GM12878 (cell line): Measurements from ENCODE around the gene WRAP73. TPM values are rescaled to one million over a fixed set of nuclear protein-coding genes. Genes with fewer than 3 reads are reported as not detected.

Experiments used
- ATAC-seq: fragments of 200-7000 bp; cut with Tn5 transposase; 3 replicates; pipeline ENCODE4 v1.9.1; 2020; ENCODE audit warnings: mild to moderate bottlenecking, moderate library complexity
- BruUV-seq: library from RNA; stranded (reverse); fragments of 400-500 nt; replicated peaks from 2 replicates; lab custom pipeline; 2021; lab: Mats Ljungman, UMichigan
- CTCF ChIA-PET: fragments of 300-600 bp; sonication (Branson Sonifier 250); formaldehyde crosslinking; extraction: SDS; loops from one replicate; lab custom pipeline; 2021; ENCODE audit warnings: inconsistent platforms; lab: Yijun Ruan, JAX
- POLR2A ChIA-PET: fragments of 350-600 bp; formaldehyde crosslinking; extraction: SDS; loops from one replicate; lab custom pipeline; 2021; ENCODE audit warnings: inconsistent platforms; lab: Charles Lee
- RAD21 ChIA-PET: fragments of 300-600 bp; sonication (Branson Sonifier 250); formaldehyde crosslinking; loops from one replicate; lab custom pipeline; 2023; ENCODE audit warnings: antibody characterized with exemption; ENCODE audit not compliant: unreplicated experiment; lab: Charles Lee
- SMC1A ChIA-PET: fragments of 300-600 bp; sonication (Branson Sonifier 250); formaldehyde crosslinking; loops from one replicate; lab custom pipeline; 2023; ENCODE audit not compliant: unreplicated experiment, uncharacterized antibody; lab: Charles Lee
- DNase-seq: peaks from one replicate; pipeline ENCODE4 v3.0.0-alpha.2; 2011; ENCODE audit warnings: low read depth, low spot score
- FAIRE-seq: peaks from 3 replicates; lab custom pipeline; 2011; peaks lifted over from hg19 to GRCh38; lab: Jason Lieb, UNC
- H2AFZ ChIP-seq: 2 replicates; pipeline ENCODE4 v1.6.0; 2011; ENCODE audit warnings: low read depth, low read length, control low read depth; ENCODE audit not compliant: control insufficient read depth
- H3K27ac ChIP-seq: 2 replicates; pipeline ENCODE4 v1.5.1; 2011; ENCODE audit warnings: control low read depth; ENCODE audit not compliant: control insufficient read depth, insufficient read depth
- H3K27me3 ChIP-seq, 2 experiments: replicated peaks in 1 of 2; 2 replicates each; pipeline versions ENCODE4 v1.6.0 to v1.6.1; 2011; ENCODE audit warnings: low read length in 1 of 2; ENCODE audit not compliant: control insufficient read depth in 2 of 2, insufficient read depth in 2 of 2
- H3K36me3 ChIP-seq, 2 experiments: 2 replicates each; pipeline ENCODE4 v1.5.1; 2011; ENCODE audit warnings: low read length in 1 of 2; ENCODE audit not compliant: control insufficient read depth in 2 of 2, insufficient read depth in 2 of 2
- H3K4me1 ChIP-seq: 2 replicates; pipeline ENCODE4 v1.6.1; 2011; ENCODE audit warnings: mild to moderate bottlenecking, low read length, moderate library complexity, mixed read lengths; ENCODE audit not compliant: control insufficient read depth, insufficient read depth
- H3K4me2 ChIP-seq: 2 replicates; pipeline ENCODE4 v1.6.0; 2011; ENCODE audit warnings: control low read depth; ENCODE audit not compliant: control insufficient read depth, insufficient read depth
- H3K4me3 ChIP-seq: fragments of 200-600 bp; sonication (generic); 2 replicates; pipeline ENCODE4 v1.5.1; 2016
- H3K79me2 ChIP-seq: 2 replicates; pipeline ENCODE4 v1.6.0; 2011; ENCODE audit warnings: low read length; ENCODE audit not compliant: control insufficient read depth, insufficient read depth
- H3K9ac ChIP-seq: 2 replicates; pipeline ENCODE4 v1.8.0; 2011; ENCODE audit warnings: low read length, control low read depth, mixed read lengths; ENCODE audit not compliant: control insufficient read depth, insufficient read depth
- H3K9me3 ChIP-seq: replicated peaks from 3 replicates; pipeline ENCODE4 v1.5.1; 2011; ENCODE audit warnings: mild to moderate bottlenecking, low read length; ENCODE audit not compliant: control insufficient read depth, insufficient read depth
- H4K20me1 ChIP-seq: 2 replicates; pipeline ENCODE4 v1.6.0; 2011; ENCODE audit not compliant: control insufficient read depth, insufficient read depth
- BMI1 ChIP-seq: fragments of 450-650 bp; IDR thresholded peaks from 2 replicates; pipeline ENCODE4 v1.6.1; 2016; ENCODE audit warnings: mild to moderate bottlenecking, moderate library complexity, borderline replicate concordance
- E4F1 ChIP-seq: fragments of 450-650 bp; IDR thresholded peaks from 2 replicates; pipeline ENCODE4 v1.6.1; 2018; ENCODE audit warnings: borderline replicate concordance, mild to moderate bottlenecking; ENCODE audit not compliant: partially characterized antibody
- EGR1 ChIP-seq, 2 experiments: IDR thresholded peaks; 1 replicate in 1 of 2; 2 replicates in 1 of 2; pipeline ENCODE4 v1.6.1; 2011 to 2012; ENCODE audit warnings: low read depth in 2 of 2, low read length in 2 of 2, borderline replicate concordance in 1 of 2, mild to moderate bottlenecking in 1 of 2, moderate library complexity in 1 of 2
- GATAD2B ChIP-seq: fragments of 450-650 bp; conservative IDR thresholded peaks from 2 replicates; pipeline ENCODE4 v1.6.1; 2017; ENCODE audit warnings: low read depth, mild to moderate bottlenecking, moderate library complexity
- LARP7 ChIP-seq: fragments of 450-650 bp; IDR thresholded peaks from 2 replicates; pipeline ENCODE4 v1.6.1; 2017; ENCODE audit warnings: mild to moderate bottlenecking
- MYB ChIP-seq: fragments of 150-350 bp; IDR thresholded peaks from 2 replicates; pipeline ENCODE4 v1.6.1; 2014; ENCODE audit warnings: mild to moderate bottlenecking, low read depth, low read length, borderline replicate concordance
- NFXL1 ChIP-seq: fragments of 450-650 bp; IDR thresholded peaks from 2 replicates; pipeline ENCODE4 v1.6.1; 2017; ENCODE audit warnings: antibody characterized with exemption, mild to moderate bottlenecking, borderline replicate concordance
- NR2F1 ChIP-seq: fragments of 450-650 bp; conservative IDR thresholded peaks from 2 replicates; pipeline ENCODE4 v1.6.1; 2017; ENCODE audit warnings: mild to moderate bottlenecking
- SKIL ChIP-seq: fragments of 450-650 bp; IDR thresholded peaks from 2 replicates; pipeline ENCODE4 v1.6.1; 2017; ENCODE audit warnings: mild to moderate bottlenecking, low read depth, inconsistent platforms; ENCODE audit not compliant: poor library complexity, severe bottlenecking
- SMAD1 ChIP-seq: fragments of 450-650 bp; IDR thresholded peaks from 2 replicates; pipeline ENCODE4 v1.6.1; 2018; ENCODE audit warnings: mild to moderate bottlenecking, low read depth; ENCODE audit not compliant: partially characterized antibody
- STAT3 ChIP-seq: IDR thresholded peaks from 2 replicates; pipeline ENCODE4 v1.6.1; 2011; ENCODE audit warnings: low read depth, low read length, improper control_type of control experiment
- SUZ12 ChIP-seq: fragments of 200-600 bp; sonication (generic); IDR thresholded peaks from one replicate; pipeline ENCODE4 v1.6.1; 2018; ENCODE audit warnings: antibody characterized with exemption, mild to moderate bottlenecking; ENCODE audit not compliant: unreplicated experiment
- USF1 ChIP-seq: IDR thresholded peaks from 2 replicates; pipeline ENCODE4 v1.6.1; 2011; ENCODE audit warnings: borderline replicate concordance, low read depth, mild to moderate bottlenecking, moderate library complexity, mixed read lengths, low read length; ENCODE audit not compliant: insufficient read depth; ENCODE audit errors: extremely low read length
- ZNF207 ChIP-seq: fragments of 450-650 bp; IDR thresholded peaks from 2 replicates; pipeline ENCODE4 v1.6.1; 2014; ENCODE audit warnings: antibody characterized with exemption, mild to moderate bottlenecking, borderline replicate concordance
- ZNF24 ChIP-seq: fragments of 450-650 bp; IDR thresholded peaks from 2 replicates; pipeline ENCODE4 v1.6.1; 2017; ENCODE audit warnings: antibody characterized with exemption, mild to moderate bottlenecking
- ZNF274 ChIP-seq: IDR thresholded peaks from one replicate; pipeline ENCODE4 v1.8.0; 2011; ENCODE audit not compliant: insufficient read length, insufficient read depth
- ZZZ3 ChIP-seq: IDR thresholded peaks from 2 replicates; pipeline ENCODE4 v1.6.1; 2011; ENCODE audit warnings: low read depth; ENCODE audit not compliant: control insufficient read depth, insufficient read length
- WGBS: methylation state at CpG from one replicate; pipeline ENCODE4 v1.1.6; 2016; ENCODE audit warnings: low lambda C conversion rate; ENCODE audit not compliant: insufficient replicate concordance, insufficient coverage; ENCODE audit errors: missing lambda C conversion rate; 5-methylcytosine and 5-hydroxymethylcytosine counted together
- in situ Hi-C: fragments of 300-500 bp; cut with MboI; formaldehyde crosslinking; loops from 9 replicates; pipeline ENCODE4 v1.14.3; 2018; ENCODE audit warnings: mixed read lengths
- intact Hi-C: fragments of 100-400 bp; cut with micrococcal nuclease; formaldehyde crosslinking; loops from one replicate; pipeline ENCODE4 v1.14.2; 2022; ENCODE audit not compliant: unreplicated experiment
- polyA plus RNA-seq, 11 experiments: library from polyadenylated mRNA; depleted of rRNA in 4 of 11; unstranded in 6 of 11; stranded (reverse) in 5 of 11; fragments of >200 nt; fragmentation: Nextera tagmentation in 4 of 11; fragmentation: Illumina TruSeq in 1 of 11; extraction: Ambion mirVana in 4 of 11; extraction: Trizol in 1 of 11; gene quantifications; 1 replicate in 1 of 11; 2 replicates in 10 of 11; pipeline versions ENCODE4 v1.2.1 to v1.2.3, GENCODE V29; 2011 to 2016; ENCODE audit warnings: inconsistent platforms in 2 of 11, missing spikeins in 2 of 11, low read depth in 1 of 11
- total RNA-seq, 4 experiments: library from RNA; depleted of rRNA in 3 of 4; stranded (reverse); fragments of >200 nt in 3 of 4; fragmentation: Illumina TruSeq in 1 of 4; extraction: Trizol in 1 of 4; gene quantifications; 2 replicates each; pipeline versions ENCODE4 v1.2.1 to v1.2.3, GENCODE V29; 2013 to 2021
- TF ChIP-seq, protein P1 (sequence below), 3 experiments: IDR thresholded peaks in 2 of 3; conservative IDR thresholded peaks in 1 of 3; 2 replicates each; pipeline ENCODE4 v1.5.1; 2011; ENCODE audit warnings: low read depth in 3 of 3, low read length in 3 of 3, mild to moderate bottlenecking in 3 of 3, control low read depth in 2 of 3, moderate library complexity in 2 of 3, inconsistent platforms in 1 of 3, mixed read lengths in 1 of 3; ENCODE audit not compliant: control insufficient read depth in 2 of 3, insufficient read depth in 1 of 3; ENCODE audit errors: extremely low read depth in 1 of 3

WRAP73 gene
- total and polyA plus RNA-seq, 10 of the 15 experiments (the other 5 are each of a cell fraction or from before 2014, with no cell fraction given): 3.2 to 65.8 (median 48.0) TPM

DNA sequence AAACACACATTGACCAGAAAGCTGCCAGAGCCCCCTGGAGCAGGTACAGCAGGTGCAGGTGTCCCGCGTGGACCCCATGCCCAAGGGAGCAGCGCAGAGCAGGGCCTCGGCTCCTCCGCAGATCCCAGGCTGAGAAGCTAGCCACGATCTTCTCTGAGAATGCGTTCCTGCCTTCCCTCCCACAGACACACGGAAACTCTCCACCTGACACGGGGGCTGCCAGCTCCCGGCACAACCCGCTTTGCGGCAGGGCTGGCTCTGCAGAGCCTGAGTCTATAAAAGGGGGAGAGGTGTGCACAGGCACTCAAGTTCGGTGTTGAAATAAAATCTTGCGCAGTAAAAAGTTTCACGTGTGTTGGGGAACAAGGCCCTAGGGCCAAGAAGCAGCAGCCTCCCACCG lies 48.2 kb downstream of the WRAP73 start:
- RAD21 ChIA-PET: no interaction called here
- Histone ChIP-seq H3K4me3 (no peak overlapping the region), H3K9me3 (no peaks in the 10 kb centered on the region), H3K4me2 (no peak overlapping the region), H3K27me3 (no peaks in the 10 kb centered on the region; a peak in 1 of 4 replicates), H3K27ac (no peak overlapping the region), H3K9ac (no peak overlapping the region), H3K36me3 (no peaks in the 10 kb centered on the region), H3K79me2 (no peaks in the 10 kb centered on the region), H2AFZ (no peak overlapping the region), H3K4me1 (0 out of 2 replicates have a peak, but pooled peaks cover 4% of the 10 kb centered on the region), H4K20me1 (no peaks in the 10 kb centered on the region)
- DNase-seq: no peak
- no peak for FAIRE-seq
- no TSS peak for BruUV-seq
- SMC1A ChIA-PET: no interaction called here
- WGBS: 45% methylated on average over 16 of the region's 16 CpGs
- in situ Hi-C loops (no loop called here), intact Hi-C loops (no loop called here)
- no peak for ATAC-seq
- POLR2A ChIA-PET: no interaction called here
- CTCF ChIA-PET: no interaction called here
- TF ChIP-seq NR2F1 (no peak), ZNF274 (no peak), E4F1 (no peak), LARP7 (no peak), GATAD2B (no peak), NFXL1 (no peak), BMI1 (no peak), EGR1 (IDR thresholded peaks at IDR 0.05; ENCODE audit: borderline replicate concordance in 1 of 2, low read depth in 2 of 2, low read length in 2 of 2) (no peak), SMAD1 (no peak), ZNF24 (no peak), SKIL (no peak), MYB (no peak), ZZZ3 (no peak), ZNF207 (no peak), SUZ12 (no peak), STAT3 (no peak), USF1 (no peak)
- TF ChIP-seq, protein P1, sequence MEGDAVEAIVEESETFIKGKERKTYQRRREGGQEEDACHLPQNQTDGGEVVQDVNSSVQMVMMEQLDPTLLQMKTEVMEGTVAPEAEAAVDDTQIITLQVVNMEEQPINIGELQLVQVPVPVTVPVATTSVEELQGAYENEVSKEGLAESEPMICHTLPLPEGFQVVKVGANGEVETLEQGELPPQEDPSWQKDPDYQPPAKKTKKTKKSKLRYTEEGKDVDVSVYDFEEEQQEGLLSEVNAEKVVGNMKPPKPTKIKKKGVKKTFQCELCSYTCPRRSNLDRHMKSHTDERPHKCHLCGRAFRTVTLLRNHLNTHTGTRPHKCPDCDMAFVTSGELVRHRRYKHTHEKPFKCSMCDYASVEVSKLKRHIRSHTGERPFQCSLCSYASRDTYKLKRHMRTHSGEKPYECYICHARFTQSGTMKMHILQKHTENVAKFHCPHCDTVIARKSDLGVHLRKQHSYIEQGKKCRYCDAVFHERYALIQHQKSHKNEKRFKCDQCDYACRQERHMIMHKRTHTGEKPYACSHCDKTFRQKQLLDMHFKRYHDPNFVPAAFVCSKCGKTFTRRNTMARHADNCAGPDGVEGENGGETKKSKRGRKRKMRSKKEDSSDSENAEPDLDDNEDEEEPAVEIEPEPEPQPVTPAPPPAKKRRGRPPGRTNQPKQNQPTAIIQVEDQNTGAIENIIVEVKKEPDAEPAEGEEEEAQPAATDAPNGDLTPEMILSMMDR (IDR thresholded peaks at IDR 0.05 in 2 of 3, conservative IDR thresholded peaks at IDR 0.05 in 1 of 3; ENCODE audit: control insufficient read depth in 2 of 3, extremely low read depth in 1 of 3, insufficient read depth in 1 of 3, low read depth in 3 of 3, low read length in 3 of 3): no peak
